Upper lobe of left lung (tissue), 6 donors: ENCODE measurements around the gene TBX4. TPM values are rescaled to one million over a fixed set of nuclear protein-coding genes. Genes with fewer than 3 reads are reported as not detected.

Experiments used
- ATAC-seq, 2 donors: fragments of 200-7000 bp; cut with Tn5 transposase; one replicate each; pipeline ENCODE4 v1.9.1; 2022; ENCODE audit warnings: mild to moderate bottlenecking in 2 of 2, moderate library complexity in 2 of 2; ENCODE audit not compliant: low FRiP score in 2 of 2
- DNase-seq, 2 donors: peaks; one replicate each; pipeline ENCODE4 v3.0.0-alpha.2; 2019 to 2020
- H3K27ac ChIP-seq, 4 donors: fragments of 200-600 bp; sonication (generic); one replicate each; pipeline ENCODE4 v1.5.1; 2016 to 2019
- H3K27me3 ChIP-seq, 4 donors: fragments of 200-600 bp; sonication (generic); one replicate each; pipeline ENCODE4 v1.5.1; 2017 to 2019
- H3K36me3 ChIP-seq, 4 donors: fragments of 200-600 bp; sonication (generic); one replicate each; pipeline ENCODE4 v1.5.1; 2016 to 2019
- H3K4me1 ChIP-seq, 4 donors: fragments of 200-600 bp; sonication (generic); one replicate each; pipeline ENCODE4 v1.5.1; 2018 to 2019
- H3K4me3 ChIP-seq, 4 donors: fragments of 200-600 bp; sonication (generic); one replicate each; pipeline ENCODE4 v1.5.1; 2017 to 2019; ENCODE audit warnings: mild to moderate bottlenecking in 2 of 4, moderate library complexity in 1 of 4
- H3K9me3 ChIP-seq, 4 donors: fragments of 200-600 bp; sonication (generic); one replicate each; pipeline ENCODE4 v1.5.1; 2018 to 2019
- CTCF ChIP-seq, 6 experiments: fragments of 450-650 bp in 4 of 6; fragments of 200-600 bp in 2 of 6; sonication (generic) in 2 of 6; IDR thresholded peaks; one replicate each; pipeline ENCODE4 v1.5.1; 2016 to 2019; ENCODE audit warnings: antibody characterized with exemption in 6 of 6
- EP300 ChIP-seq, 4 donors: sonication (generic); formaldehyde crosslinking; IDR thresholded peaks; one replicate each; pipeline ENCODE4 v1.5.1; 2017; ENCODE audit warnings: antibody characterized with exemption in 4 of 4, control low read depth in 2 of 4
- POLR2A ChIP-seq, 4 donors: fragments of 450-650 bp; IDR thresholded peaks; one replicate each; pipeline ENCODE4 v1.5.1; 2016 to 2017; ENCODE audit warnings: antibody characterized with exemption in 4 of 4, mild to moderate bottlenecking in 2 of 4
- POLR2AphosphoS5 ChIP-seq, 2 donors: sonication (generic); formaldehyde crosslinking; IDR thresholded peaks; one replicate each; pipeline ENCODE4 v1.5.1; 2017; ENCODE audit warnings: antibody characterized with exemption in 2 of 2
- WGBS, 2 donors: methylation state at CpG; one replicate each; pipeline ENCODE4 v1.1.5; 2017 to 2018; 5-methylcytosine and 5-hydroxymethylcytosine counted together
- total RNA-seq, 6 donors: library from RNA; depleted of rRNA in 4 of 6; stranded (reverse); fragments of >200 nt in 4 of 6; gene quantifications; one replicate each; pipeline versions ENCODE4 v1.1.0 to v1.2.1, GENCODE V29; 2016 to 2021
- donor health status: DM: no; HTN: no; CAD: no; lungs with moderate emphysema.
- donor health status: DM: no; HTN: yes; CAD: no; lungs with severe emphysema.

Gene TBX4
- total RNA-seq, 6 donors from 2014 or later = 10.2 to 69.1 (median 22.7) TPM

- no peaks in the 10 kb centered on the region for H3K36me3 ChIP-seq
- 73 to 75% methylated on average over 4 of the region's 4 CpGs for WGBS, 2 donors
- H3K27ac ChIP-seq = no peak overlapping the region
- peaks cover 0 to 4% (median 0%) of the 10 kb centered on the region in 4 donors for H3K9me3 ChIP-seq
- H3K4me3 ChIP-seq = no peak overlapping the region
- ATAC-seq (no peak), DNase-seq (no peak)
- TF ChIP-seq POLR2AphosphoS5 (IDR thresholded peaks at IDR 0.05) (no peak), CTCF (IDR thresholded peaks at IDR 0.05) (no peak), EP300 (IDR thresholded peaks at IDR 0.05) (no peak), POLR2A (IDR thresholded peaks at IDR 0.05) (no peak)
- H3K4me1 ChIP-seq = no peaks in the 10 kb centered on the region
- H3K27me3 ChIP-seq = no peaks in the 10 kb centered on the region
These were observed 10.0 kb upstream of the TBX4 start for GRCh38 chr17:61442136-61442775.

- Histone ChIP-seq H3K4me3 (no peak overlapping the region), H3K36me3 (no peaks in the 10 kb centered on the region), H3K9me3 (peaks cover 0 to 4% (median 0%) of the 10 kb centered on the region in 4 donors), H3K27ac (no peak overlapping the region), H3K27me3 (no peaks in the 10 kb centered on the region), H3K4me1 (no peaks in the 10 kb centered on the region)
- 77 to 86% methylated on average over 7 to 11 of the region's 11 CpGs for WGBS, 2 donors
- DNase-seq (no peak), ATAC-seq (no peak)
- no peak for TF ChIP-seq CTCF (IDR thresholded peaks at IDR 0.05)
- no peak for TF ChIP-seq EP300 (IDR thresholded peaks at IDR 0.05)
- TF ChIP-seq POLR2A (IDR thresholded peaks at IDR 0.05) = no peak
These were observed 9.2 kb upstream of the TBX4 start for GRCh38 chr17:61442878-61443474.

GRCh38 chr17:61443475-61443882 is 8.7 kb upstream of the TBX4 start:
- Histone ChIP-seq H3K27me3 (no peaks in the 10 kb centered on the region), H3K9me3 (no peaks in the 10 kb centered on the region), H3K4me1 (no peaks in the 10 kb centered on the region), H3K27ac (no peak overlapping the region), H3K36me3 (no peaks in the 10 kb centered on the region), H3K4me3 (no peak overlapping the region)
- no peak for TF ChIP-seq CTCF (IDR thresholded peaks at IDR 0.05)
- TF ChIP-seq EP300 (IDR thresholded peaks at IDR 0.05) = no peak
- no peak for TF ChIP-seq POLR2AphosphoS5 (IDR thresholded peaks at IDR 0.05)
- TF ChIP-seq POLR2A (IDR thresholded peaks at IDR 0.05) = no peak
- ATAC-seq = no peak
- 82 to 89% methylated on average over 5 to 15 of the region's 18 CpGs for WGBS, 2 donors
- peak in 1 of 2 donors; percentile 62 for DNase-seq

- TF ChIP-seq EP300 (IDR thresholded peaks at IDR 0.05) (no peak), POLR2AphosphoS5 (IDR thresholded peaks at IDR 0.05) (no peak), CTCF (IDR thresholded peaks at IDR 0.05) (no peak), POLR2A (IDR thresholded peaks at IDR 0.05) (no peak)
- no peaks in the 10 kb centered on the region for H3K4me1 ChIP-seq
- DNase-seq (no peak), ATAC-seq (no peak)
- H3K4me3 ChIP-seq = no peak overlapping the region
- 76 to 86% methylated on average over 10 to 13 of the region's 13 CpGs for WGBS, 2 donors
- H3K36me3 ChIP-seq = no peaks in the 10 kb centered on the region
- H3K27me3 ChIP-seq = no peaks in the 10 kb centered on the region
- no peak overlapping the region for H3K27ac ChIP-seq
- no peaks in the 10 kb centered on the region for H3K9me3 ChIP-seq
These were observed 8.1 kb upstream of the TBX4 start for GRCh38 chr17:61444075-61444474.

- no peaks in the 10 kb centered on the region for H3K9me3 ChIP-seq
- no peaks in the 10 kb centered on the region for H3K36me3 ChIP-seq
- ATAC-seq = no peak
- no peak overlapping the region for H3K4me3 ChIP-seq
- whole genome bisulfite sequencing, 2 donors = 70 to 73% methylated on average over 6 of the region's 6 CpGs
- TF ChIP-seq CTCF (IDR thresholded peaks at IDR 0.05) (no peak), POLR2AphosphoS5 (IDR thresholded peaks at IDR 0.05) (no peak), EP300 (IDR thresholded peaks at IDR 0.05) (no peak), POLR2A (IDR thresholded peaks at IDR 0.05) (no peak)
- no peak for DNase-seq
- H3K27me3 ChIP-seq = no peaks in the 10 kb centered on the region
- H3K27ac ChIP-seq = no peak overlapping the region
- H3K4me1 ChIP-seq = no peaks in the 10 kb centered on the region
These were observed 7.4 kb upstream of the TBX4 start for GRCh38 chr17:61444831-61445230.
